Measurements from ENCODE around the gene JAZF1.

- TF ChIP-seq CTCF (conservative IDR thresholded peaks at IDR 0.05; ENCODE audit: low read depth, low read length) = no peak
- no peak for TF ChIP-seq EZH2 (IDR thresholded peaks at IDR 0.05; ENCODE audit: borderline replicate concordance, low read depth, low read length, poor library complexity, severe bottlenecking)
Observed at GRCh38 chr7:27953361-27953760, 227.2 kb downstream of the JAZF1 start.
